GM12874 (cell line): ENCODE results near the gene NISCH.

Experiments
- TF ChIP-seq, protein P1 (sequence below): IDR thresholded peaks from 2 replicates; pipeline ENCODE4 v1.5.1; 2011; ENCODE audit warnings: low read depth, mild to moderate bottlenecking, control low read depth, low read length, moderate library complexity; ENCODE audit not compliant: insufficient read depth

The NISCH gene

DNA sequence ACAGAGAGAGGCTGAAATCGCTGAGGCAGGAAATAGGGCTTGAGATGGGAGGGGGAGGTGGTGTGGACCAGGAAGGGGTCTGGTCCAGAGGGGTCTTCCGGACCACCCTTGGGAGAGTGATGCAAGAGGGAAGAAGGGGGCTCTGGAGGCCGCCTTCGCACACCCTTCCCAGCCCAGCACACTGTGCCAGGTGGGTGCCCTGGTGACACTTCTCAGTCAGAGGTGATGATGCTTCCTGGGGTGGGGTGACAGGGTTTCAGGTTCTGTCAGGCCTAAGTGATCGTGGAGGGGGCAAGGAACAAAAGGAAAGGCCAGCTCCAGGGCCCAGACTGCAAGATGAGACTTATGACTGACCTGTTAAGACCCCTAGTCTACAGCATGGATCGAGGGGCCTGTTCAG lies 23.2 kb upstream of the NISCH start:
- TF ChIP-seq, protein P1, sequence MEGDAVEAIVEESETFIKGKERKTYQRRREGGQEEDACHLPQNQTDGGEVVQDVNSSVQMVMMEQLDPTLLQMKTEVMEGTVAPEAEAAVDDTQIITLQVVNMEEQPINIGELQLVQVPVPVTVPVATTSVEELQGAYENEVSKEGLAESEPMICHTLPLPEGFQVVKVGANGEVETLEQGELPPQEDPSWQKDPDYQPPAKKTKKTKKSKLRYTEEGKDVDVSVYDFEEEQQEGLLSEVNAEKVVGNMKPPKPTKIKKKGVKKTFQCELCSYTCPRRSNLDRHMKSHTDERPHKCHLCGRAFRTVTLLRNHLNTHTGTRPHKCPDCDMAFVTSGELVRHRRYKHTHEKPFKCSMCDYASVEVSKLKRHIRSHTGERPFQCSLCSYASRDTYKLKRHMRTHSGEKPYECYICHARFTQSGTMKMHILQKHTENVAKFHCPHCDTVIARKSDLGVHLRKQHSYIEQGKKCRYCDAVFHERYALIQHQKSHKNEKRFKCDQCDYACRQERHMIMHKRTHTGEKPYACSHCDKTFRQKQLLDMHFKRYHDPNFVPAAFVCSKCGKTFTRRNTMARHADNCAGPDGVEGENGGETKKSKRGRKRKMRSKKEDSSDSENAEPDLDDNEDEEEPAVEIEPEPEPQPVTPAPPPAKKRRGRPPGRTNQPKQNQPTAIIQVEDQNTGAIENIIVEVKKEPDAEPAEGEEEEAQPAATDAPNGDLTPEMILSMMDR: no peak

DNA sequence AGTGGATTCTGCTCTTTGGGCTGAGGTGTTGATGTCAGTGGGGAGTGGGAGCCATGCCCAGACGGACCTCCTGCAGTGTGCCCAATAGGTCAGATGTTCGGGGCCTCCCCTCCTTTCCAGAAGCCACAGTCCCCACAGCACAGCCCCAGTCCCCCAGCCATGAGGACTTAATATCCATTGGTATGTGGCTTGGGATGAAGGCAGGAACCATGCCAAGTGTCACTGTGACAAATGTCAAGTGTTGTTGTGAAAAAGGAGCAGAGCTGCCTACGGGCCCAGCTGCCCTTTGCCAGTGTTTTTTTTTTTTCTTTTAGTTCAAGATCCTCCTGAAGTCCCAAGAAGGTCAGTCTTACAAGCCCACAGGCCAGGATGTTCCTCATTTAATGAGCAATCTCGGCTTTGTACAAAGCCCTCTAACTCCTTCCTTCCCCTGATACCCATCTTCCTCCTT lies 22.7 kb upstream of the NISCH start:
- TF ChIP-seq, protein P1: no peak

DNA sequence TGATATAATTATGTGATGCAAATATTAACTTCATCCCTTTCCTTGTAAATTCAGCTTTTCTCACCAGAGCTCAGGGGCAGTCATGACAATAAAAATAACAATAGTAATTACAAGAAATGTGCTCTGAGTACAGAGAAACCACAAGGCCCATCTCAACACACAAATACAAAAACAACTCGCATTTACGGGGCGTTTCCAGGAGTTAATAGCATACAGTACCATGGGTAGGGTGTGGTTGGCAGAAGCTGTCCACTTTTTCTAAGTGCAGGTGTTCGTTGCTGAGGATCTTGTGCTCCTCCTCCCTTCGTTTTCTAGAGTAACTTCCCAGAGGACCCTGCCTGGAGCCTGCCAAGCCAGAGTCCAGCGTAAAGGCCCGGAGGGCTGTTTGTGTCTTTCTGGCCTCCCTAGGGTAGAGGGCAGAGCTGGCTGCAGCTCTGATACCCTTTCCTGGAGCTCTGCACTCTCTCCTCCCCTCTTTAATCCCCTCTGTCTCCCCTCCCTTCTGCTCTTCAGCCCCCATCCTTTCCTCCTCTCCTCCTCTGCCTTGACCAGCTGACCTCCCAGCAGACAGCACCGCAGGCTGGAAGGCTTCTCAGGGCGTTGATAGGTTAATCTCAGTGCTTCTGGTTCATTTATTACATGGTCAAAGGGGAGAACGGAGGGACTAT lies 21.9 kb upstream of the NISCH start:
- TF ChIP-seq, protein P1: no peak

DNA sequence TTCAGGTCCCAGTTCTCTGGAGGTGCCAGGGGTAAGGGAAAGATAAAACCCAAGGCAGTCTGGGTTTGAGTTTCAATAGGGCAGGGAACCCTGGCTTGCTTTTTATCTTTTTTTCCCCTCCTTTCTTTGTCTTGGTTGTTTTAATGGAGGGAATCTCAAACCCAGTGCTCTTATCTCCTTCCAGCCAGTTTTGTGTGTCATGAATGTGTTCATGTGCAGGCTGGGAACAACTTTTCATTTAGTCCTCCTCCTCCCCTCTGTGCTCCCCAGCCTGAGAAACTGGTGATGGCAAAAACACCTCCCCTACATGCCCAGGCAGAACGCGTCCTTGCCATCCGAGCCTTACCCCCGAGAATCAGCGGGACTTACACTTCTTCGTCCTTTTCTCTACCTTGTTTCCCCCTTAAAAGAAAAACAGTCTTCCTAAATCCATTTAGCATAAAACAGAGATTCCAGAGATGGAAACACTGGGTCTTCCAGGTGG lies 21.4 kb upstream of the NISCH start:
- TF ChIP-seq, protein P1: no peak

DNA sequence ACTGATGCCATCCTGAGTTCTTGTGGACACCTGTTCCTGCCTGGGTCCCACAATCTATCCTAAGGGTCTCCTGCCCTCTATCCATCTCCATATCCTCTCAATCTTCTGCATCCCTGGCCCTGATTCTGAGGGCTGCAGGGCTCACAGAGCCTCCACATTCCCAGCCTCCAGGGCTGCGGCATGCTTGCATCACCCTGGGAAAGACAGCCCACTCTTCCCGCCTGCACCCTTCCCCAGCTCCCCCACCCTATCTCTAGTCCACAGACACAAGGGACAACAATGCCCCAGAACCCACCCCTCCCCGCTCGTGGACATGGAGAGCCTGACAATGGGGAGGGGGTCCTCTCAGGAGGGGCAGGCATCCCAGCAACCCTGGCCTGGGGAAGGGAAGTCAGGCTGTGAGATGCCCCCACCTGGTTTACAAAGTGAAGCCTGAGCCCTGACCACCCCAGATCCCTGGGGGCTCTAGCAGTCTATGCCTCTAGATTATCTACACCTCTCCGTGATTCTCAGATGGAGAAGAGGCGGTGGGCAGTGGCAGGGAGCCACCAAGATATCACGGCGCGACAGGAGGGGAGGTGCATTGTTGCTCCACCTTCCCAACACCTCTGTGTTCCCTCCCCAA lies 20.8 kb upstream of the NISCH start:
- TF ChIP-seq, protein P1: no peak

DNA sequence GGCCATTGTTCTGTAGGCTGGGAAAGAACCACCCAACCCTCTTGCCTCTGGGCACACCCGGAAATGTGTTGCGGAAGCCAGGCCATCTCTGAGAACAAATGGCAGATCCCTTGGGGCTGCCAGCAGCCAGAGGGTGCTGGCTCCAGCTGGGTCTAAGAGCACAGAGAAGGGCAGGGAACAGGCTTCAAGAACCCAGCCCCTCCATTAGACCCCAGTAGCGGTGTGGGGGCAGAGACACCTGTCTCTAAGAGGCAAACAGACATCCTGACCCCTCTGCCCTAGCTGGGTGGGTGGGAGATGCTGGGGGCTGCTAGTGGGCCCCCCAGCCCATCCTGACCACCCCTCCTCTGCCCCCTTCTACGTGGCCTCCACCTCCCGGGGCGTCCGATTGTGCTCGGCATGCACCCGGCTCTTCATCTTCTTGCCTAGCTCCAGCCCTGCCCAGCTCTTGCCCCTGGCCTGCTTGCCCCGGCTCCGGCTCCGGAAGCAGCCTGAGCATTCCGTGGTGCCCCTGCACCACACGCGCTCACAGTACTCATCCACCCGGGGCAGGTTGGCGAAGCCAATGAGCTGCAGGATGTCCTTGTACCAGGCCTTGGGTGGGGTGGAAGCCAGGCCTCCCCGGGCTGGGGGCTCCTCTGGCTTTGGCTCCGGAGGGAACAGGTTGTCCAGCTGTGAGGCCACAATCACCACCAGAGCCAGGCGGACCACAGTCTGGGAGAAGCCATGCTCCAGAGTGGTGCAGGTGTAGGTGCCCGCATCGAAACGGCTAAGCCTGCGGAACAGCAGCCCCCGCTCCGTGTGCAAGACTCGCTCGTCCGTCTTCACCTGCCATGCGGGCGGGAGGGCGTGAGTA lies 19.9 kb upstream of the NISCH start:
- TF ChIP-seq, protein P1: no peak
